ENCODE measurements around the gene CRYGN.
A peak's percentile ranks its signal among the peaks of the same experiment; 100 is the strongest.

The CRYGN gene

GRCh38 chr7:151432658-151433521 lies 7.1 kb downstream of the CRYGN start:
- H3K4me3 ChIP-seq (replicated peaks; ENCODE audit: insufficient read depth, low read length): no peak overlapping the region
- H3K27me3 ChIP-seq (ENCODE audit: insufficient read depth, poor library complexity, severe bottlenecking): no peaks in the 10 kb centered on the region
- DNase-seq (ENCODE audit: low read depth in 1 of 2, low spot score in 1 of 2): peak in 1 of 2 experiments; percentile 56
- no peak overlapping the region for H3K27ac ChIP-seq (replicated peaks)
- TF ChIP-seq SPI1 (IDR thresholded peaks at IDR 0.05; ENCODE audit: borderline replicate concordance, low read depth) (peak; percentile 6; the same call in 1 of the 2 replicates), CTCF (IDR thresholded peaks at IDR 0.05; ENCODE audit: insufficient read depth, low read length) (no peak)

- TF ChIP-seq REST (IDR thresholded peaks at IDR 0.05; ENCODE audit: insufficient replicate concordance, low read depth) (no peak), GABPA (IDR thresholded peaks at IDR 0.05; ENCODE audit: low read depth) (no peak), CTCF (IDR thresholded peaks at IDR 0.05; ENCODE audit: insufficient read depth, low read length) (no peak), SPI1 (IDR thresholded peaks at IDR 0.05; ENCODE audit: borderline replicate concordance, low read depth) (no peak), POLR2AphosphoS5 (IDR thresholded peaks at IDR 0.05; ENCODE audit: low read depth) (no peak)
Observed at GRCh38 chr7:151431768-151432311, 8.1 kb downstream of the CRYGN start.

GRCh38 chr7:151431281-151431767 lies 8.6 kb downstream of the CRYGN start:
- Histone ChIP-seq H3K27ac (replicated peaks) (no peak overlapping the region), H3K27me3 (ENCODE audit: insufficient read depth, poor library complexity, severe bottlenecking) (no peaks in the 10 kb centered on the region), H3K4me3 (replicated peaks; ENCODE audit: insufficient read depth, low read length) (no peak overlapping the region)
- TF ChIP-seq REST (IDR thresholded peaks at IDR 0.05; ENCODE audit: insufficient replicate concordance, low read depth) (no peak), SPI1 (IDR thresholded peaks at IDR 0.05; ENCODE audit: borderline replicate concordance, low read depth) (no peak), POLR2AphosphoS5 (IDR thresholded peaks at IDR 0.05; ENCODE audit: low read depth) (no peak), GABPA (IDR thresholded peaks at IDR 0.05; ENCODE audit: low read depth) (no peak), CTCF (IDR thresholded peaks at IDR 0.05; ENCODE audit: insufficient read depth, low read length) (no peak)
- DNase-seq (ENCODE audit: low read depth in 1 of 2, low spot score in 1 of 2): no peak

More at GRCh38 chr7:151431768-151432311, 8.1 kb downstream of the CRYGN start:
- no peak for DNase-seq (ENCODE audit: low read depth in 1 of 2, low spot score in 1 of 2)
- no peak overlapping the region for H3K4me3 ChIP-seq (replicated peaks; ENCODE audit: insufficient read depth, low read length)
- no peak overlapping the region for H3K27ac ChIP-seq (replicated peaks)
- H3K27me3 ChIP-seq (ENCODE audit: insufficient read depth, poor library complexity, severe bottlenecking): no peaks in the 10 kb centered on the region

Data from HL-60 (cell line).